NCI-H146 (cell line): Measurements from ENCODE around the gene VPS50.
"Not testable (repeated sequence)": the region's sequence is repeated elsewhere in the genome, so short reads cannot be mapped to it uniquely, and the experiment has no call there.

Source experiments
- DNase-seq: peaks from one replicate; lab custom pipeline; 2025; lab: John Stamatoyannopoulos, UW

Gene VPS50

GRCh38 chr7:93238748-93239147, 6.6 kb downstream of the VPS50 start:
- no peak for DNase-seq

DNA sequence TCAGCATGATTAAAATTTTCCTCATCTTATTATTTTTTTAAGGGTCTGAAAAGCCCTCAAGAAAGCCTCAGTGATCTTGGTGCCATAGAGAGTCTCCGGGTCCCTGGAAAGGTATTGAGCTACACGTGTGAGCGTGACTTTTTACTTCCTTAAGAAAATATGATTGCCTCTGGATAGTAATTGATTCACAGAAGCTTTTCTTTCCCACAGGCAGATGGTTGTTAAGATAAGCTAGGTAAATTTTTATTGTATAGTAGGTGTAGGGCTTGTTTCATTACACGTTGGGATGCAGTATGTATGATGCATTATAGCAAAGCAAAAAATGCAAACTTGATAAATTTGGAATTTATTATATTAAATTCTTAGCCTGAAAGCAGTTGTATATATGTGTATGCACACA, 7.7 kb downstream of the VPS50 start:
- no peak for DNase-seq

DNA sequence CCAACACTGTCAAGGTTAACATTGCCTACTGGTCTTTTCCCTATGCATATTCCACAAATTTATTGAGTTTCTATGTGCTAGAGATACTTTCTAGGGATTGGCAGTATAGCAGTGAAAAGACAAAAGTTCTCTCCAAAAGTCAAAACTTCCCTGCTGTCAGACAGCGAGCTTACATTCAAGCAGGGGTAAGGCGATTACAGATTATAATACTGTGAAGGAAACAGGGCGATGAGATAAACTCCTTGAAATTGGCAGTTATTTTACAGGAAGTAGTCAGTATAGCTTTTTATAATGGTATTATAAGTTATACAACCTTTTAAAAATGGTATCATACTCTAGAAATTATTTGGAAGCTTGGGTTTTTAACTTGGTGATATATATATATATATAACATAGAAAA, 9.9 kb downstream of the VPS50 start:
- DNase-seq = no peak

DNA sequence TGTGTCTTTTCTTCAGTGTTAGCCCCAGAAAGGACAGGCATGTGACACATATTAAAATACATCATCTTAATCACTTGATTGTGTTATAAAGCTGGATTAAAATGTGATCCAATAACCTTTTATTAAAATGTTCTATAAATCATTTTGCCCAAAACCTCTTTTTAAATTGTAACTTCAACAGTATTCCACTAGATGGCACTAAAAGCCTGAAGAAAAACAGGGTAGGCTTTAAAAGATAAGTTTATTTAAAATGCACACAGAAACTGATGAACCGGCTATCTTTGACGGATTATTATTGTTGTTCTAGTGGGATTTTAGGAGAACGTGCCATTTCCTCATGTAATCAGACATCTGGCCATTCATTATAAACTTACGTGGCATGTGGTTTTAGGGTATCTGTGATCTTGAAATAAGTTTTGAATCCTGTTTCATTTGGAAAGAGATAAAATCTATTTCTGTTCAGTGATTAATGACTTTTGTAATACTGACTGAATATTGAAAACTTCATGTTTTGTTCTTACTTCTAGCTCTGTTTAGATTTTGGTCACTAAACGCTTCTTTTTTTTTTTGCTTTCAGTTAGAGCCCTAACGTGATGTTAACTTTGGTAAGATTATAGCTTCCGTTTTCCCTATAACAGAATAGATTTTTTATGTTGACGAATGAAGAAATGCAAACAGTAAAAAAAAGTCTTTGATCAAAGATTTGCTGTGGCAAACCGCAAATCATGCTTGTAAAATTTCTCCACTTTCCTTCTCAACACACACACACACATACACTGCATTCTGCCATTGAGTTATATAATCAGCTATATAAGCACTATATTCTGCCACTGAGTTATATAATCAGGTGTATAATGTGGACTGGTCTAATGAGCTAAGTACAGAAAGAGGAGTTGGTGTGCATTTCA, 13.6 kb downstream of the VPS50 start:
- DNase-seq = peak; percentile 12

GRCh38 chr7:93249491-93250148, 17.5 kb downstream of the VPS50 start:
- DNase-seq = no peak

GRCh38 chr7:93258661-93259060, 26.5 kb downstream of the VPS50 start:
- DNase-seq = no peak

DNA sequence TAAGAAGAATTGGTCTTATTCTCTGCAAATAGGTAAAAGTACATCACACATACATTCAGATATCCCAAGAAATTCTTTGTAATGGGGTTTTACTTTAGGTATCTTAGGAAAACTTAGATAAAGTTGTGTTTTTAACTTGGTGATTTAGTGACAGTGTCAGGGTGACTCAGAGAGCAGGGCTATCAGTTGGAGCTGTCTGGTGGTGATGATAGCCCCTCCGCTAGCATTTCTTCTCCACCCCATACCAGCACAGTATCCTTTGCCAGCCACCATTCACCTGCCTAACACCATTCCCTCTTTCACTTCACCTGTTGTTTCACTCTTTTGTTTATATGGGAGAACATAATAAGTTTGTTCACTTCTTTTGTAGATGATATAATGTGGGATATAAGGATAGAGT, 30.4 kb downstream of the VPS50 start:
- DNase-seq = peak; percentile 1

- DNase-seq = no peak
Measured at GRCh38 chr7:93265220-93265619, 33.1 kb downstream of the VPS50 start.

GRCh38 chr7:93279541-93279940, 47.4 kb downstream of the VPS50 start:
- no peak for DNase-seq

DNA sequence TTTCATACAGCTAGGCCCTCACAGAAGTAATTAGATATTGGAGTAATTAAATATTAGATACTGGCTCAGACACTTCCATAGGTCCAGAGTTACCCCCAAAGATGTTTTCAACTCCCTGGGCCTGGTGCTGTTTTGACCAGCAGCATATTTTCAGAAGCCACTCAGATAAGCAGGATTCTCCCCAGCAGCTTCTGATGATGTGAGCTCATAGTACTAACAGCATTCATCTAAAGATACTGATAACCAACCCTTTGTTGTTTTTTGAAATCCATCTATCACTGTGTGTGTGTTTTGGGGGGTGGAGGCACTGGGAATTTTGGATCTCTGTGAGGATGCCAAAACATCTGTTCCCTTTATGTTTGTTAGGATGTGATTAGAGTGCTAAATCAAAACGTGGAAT, 52.7 kb downstream of the VPS50 start:
- no peak for DNase-seq

- no peak for DNase-seq
Measured at GRCh38 chr7:93293229-93293628, 61.1 kb downstream of the VPS50 start.

- no peak for DNase-seq
Measured at GRCh38 chr7:93298206-93298605, 66.0 kb downstream of the VPS50 start.

DNA sequence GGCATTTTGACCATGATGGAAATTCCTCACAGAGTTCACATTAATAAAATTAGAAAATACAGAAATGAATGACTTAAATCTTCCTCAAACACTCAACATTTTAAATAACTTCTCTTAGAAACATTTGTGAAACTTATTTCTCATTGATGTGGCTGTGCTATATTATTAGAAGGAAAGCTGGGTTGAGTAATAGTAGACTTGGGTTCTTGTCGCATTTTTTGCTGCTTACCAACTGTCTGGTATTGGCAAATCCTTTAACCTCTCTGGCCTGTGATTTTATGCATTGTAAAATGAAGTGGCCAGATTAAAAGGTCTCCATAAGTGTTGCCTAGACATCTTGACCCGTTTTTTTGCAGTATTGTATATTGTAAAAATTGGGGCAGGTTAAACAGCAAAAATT, 66.5 kb downstream of the VPS50 start:
- DNase-seq = no peak

- DNase-seq = no peak
Measured at GRCh38 chr7:93301736-93302135, 69.6 kb downstream of the VPS50 start.

GRCh38 chr7:93307131-93307660, 75.0 kb downstream of the VPS50 start:
- DNase-seq = no peak

- DNase-seq = no peak
Measured at GRCh38 chr7:93307943-93308342, 75.8 kb downstream of the VPS50 start.

- DNase-seq = no peak
Measured at GRCh38 chr7:93310346-93310745, 78.2 kb downstream of the VPS50 start.

GRCh38 chr7:93314449-93314848, 82.3 kb downstream of the VPS50 start:
- no peak for DNase-seq

- DNase-seq = no peak
Measured at GRCh38 chr7:93315896-93316295, 83.7 kb downstream of the VPS50 start.

DNA sequence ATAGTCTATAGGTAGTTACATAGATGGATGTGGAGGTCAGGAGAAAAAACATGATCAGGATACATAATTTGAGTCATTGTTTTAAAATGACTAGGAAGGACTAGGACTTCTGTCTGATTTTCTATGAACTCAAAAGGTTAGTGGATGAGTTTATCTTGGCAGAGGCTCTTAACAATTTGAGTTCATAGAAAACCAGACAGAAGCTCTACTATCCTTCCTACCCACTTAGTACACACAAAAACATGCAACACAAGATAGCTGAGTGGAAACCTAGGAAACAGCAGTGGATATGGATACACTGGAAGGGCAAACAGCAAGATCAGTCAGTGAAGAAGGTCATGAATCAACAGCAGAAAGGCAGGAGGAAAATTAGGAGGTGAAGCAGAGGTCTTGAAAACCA, 84.6 kb downstream of the VPS50 start:
- no peak for DNase-seq

GRCh38 chr7:93320887-93321286, 88.7 kb downstream of the VPS50 start:
- DNase-seq = no peak

DNA sequence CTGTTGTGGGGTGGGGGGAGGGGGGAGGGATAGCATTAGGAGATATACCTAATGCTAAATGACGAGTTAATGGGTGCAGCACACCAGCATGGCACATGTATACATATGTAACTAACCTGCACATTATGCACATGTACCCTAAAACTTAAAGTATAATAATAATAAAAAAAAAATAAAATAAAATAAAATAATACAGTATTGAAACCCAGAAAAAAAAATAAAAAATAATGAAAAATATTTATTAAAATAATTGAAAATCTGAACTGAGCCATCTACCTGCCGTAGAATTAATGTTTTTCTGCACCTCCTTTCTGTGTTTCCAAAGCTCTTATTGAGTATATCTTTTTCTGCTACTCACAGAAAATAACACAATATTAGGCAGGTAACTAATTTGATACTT, 94.1 kb downstream of the VPS50 start:
- not testable (repeated sequence) for DNase-seq

DNA sequence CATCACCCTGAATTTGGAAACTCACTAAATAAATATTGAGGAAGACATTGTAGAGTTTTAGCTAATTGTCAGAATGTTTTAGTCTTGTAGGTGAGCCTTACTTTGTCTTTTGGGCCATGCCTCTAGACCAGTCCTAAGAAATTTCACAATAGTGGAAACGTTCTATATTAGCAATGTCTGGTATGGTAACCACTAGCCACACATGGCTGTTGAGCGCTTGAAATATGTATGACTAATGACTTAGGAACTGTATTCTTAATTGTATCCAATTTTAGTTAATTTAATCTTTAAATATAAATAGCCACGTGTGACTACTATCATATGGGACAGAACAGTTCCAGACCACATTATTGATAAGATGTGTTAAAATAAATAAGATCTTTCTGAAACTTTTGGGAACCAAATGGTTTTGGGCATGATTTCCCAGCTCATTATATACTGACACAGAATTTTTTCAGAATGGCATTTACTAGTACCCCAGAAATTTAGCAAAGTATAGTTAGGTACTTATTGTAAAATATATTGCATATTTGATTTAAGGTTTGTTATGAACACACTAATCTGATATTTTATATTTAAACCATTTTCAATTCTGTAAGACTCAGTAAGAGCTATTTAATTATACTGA, 95.0 kb downstream of the VPS50 start:
- DNase-seq = no peak
